GM21447 (cell line): ENCODE results near the gene MGRN1.

ENCODE experiments used
- ATAC-seq: cut with Tn5 transposase; IDR thresholded peaks from one replicate; pipeline ENCODE4 v1.9.1; 2021; ENCODE audit not compliant: unreplicated experiment

Gene MGRN1

GRCh38 chr16:4624015-4624826 lies at the start of gene MGRN1:
TSS of gene MGRN1 (plus strand) at chr16:4624826. CDS start at chr16:4624961, 135 bp downstream.
- peak; percentile 75 for ATAC-seq

- no peak for ATAC-seq
Measured at GRCh38 chr16:4574919-4575705, 49.5 kb upstream of the MGRN1 start.

- no peak for ATAC-seq
Measured at GRCh38 chr16:4576008-4576407, 48.6 kb upstream of the MGRN1 start.

- ATAC-seq, result no peak
Measured at GRCh38 chr16:4578961-4579530, 45.6 kb upstream of the MGRN1 start.

- ATAC-seq, result no peak
Measured at GRCh38 chr16:4580250-4580649, 44.4 kb upstream of the MGRN1 start.

- ATAC-seq, result no peak
Measured at GRCh38 chr16:4583906-4584305, 40.7 kb upstream of the MGRN1 start.

GRCh38 chr16:4586291-4586690 lies 38.3 kb upstream of the MGRN1 start:
- ATAC-seq, result no peak

GRCh38 chr16:4588386-4588785 lies 36.2 kb upstream of the MGRN1 start:
- no peak for ATAC-seq

- no peak for ATAC-seq
Measured at GRCh38 chr16:4588961-4589360, 35.7 kb upstream of the MGRN1 start.

GRCh38 chr16:4591191-4591590 lies 33.4 kb upstream of the MGRN1 start:
- ATAC-seq, result no peak

GRCh38 chr16:4591706-4592470 lies 32.7 kb upstream of the MGRN1 start:
- ATAC-seq, result no peak

GRCh38 chr16:4593086-4593485 lies 31.5 kb upstream of the MGRN1 start:
- no peak for ATAC-seq

GRCh38 chr16:4594433-4595410 lies 29.9 kb upstream of the MGRN1 start:
- no peak for ATAC-seq

GRCh38 chr16:4597174-4597573 lies 27.5 kb upstream of the MGRN1 start:
- ATAC-seq, result no peak

GRCh38 chr16:4599037-4599436 lies 25.6 kb upstream of the MGRN1 start:
- no peak for ATAC-seq

GRCh38 chr16:4599545-4599944 lies 25.1 kb upstream of the MGRN1 start:
- ATAC-seq, result no peak

- no peak for ATAC-seq
Measured at GRCh38 chr16:4601036-4601863, 23.4 kb upstream of the MGRN1 start.

- no peak for ATAC-seq
Measured at GRCh38 chr16:4601864-4602186, 22.8 kb upstream of the MGRN1 start.

- ATAC-seq, result no peak
Measured at GRCh38 chr16:4602331-4602730, 22.3 kb upstream of the MGRN1 start.
